ENCODE data around the gene KATNB1. TPM values are rescaled to one million over a fixed set of nuclear protein-coding genes. Genes with fewer than 3 reads are reported as not detected.
"Not testable (repeated sequence)": the region's sequence is repeated elsewhere in the genome, so short reads cannot be mapped to it uniquely, and the experiment has no call there.

Gene KATNB1
- total RNA-seq, 1 experiment from 2014 or later, result 62.7 TPM

GRCh38 chr16:57732037-57732436, 3.5 kb upstream of the KATNB1 start:
- Histone ChIP-seq H3K27me3 (no peaks in the 10 kb centered on the region), H3K4me3 (no peak overlapping the region), H3K36me3 (peaks cover under 1% of the 10 kb centered on the region), H3K9me3 (peaks cover 2% of the 10 kb centered on the region; the same call in 1 of the 2 replicates)
- DNase-seq, result no peak

- DNase-seq, result no peak
- H3K9me3 ChIP-seq, result peaks cover 2% of the 10 kb centered on the region; the same call in 1 of the 2 replicates
- no peak overlapping the region for H3K4me3 ChIP-seq
- H3K27me3 ChIP-seq, result no peaks in the 10 kb centered on the region
- peaks cover 7% of the 10 kb centered on the region for H3K36me3 ChIP-seq
These were observed 2.9 kb upstream of the KATNB1 start for GRCh38 chr16:57732714-57733113.

- no peak for DNase-seq
- Histone ChIP-seq H3K9me3 (peaks cover 2% of the 10 kb centered on the region; the same call in 1 of the 2 replicates), H3K27me3 (no peaks in the 10 kb centered on the region), H3K36me3 (peaks cover 13% of the 10 kb centered on the region), H3K4me3 (peak overlapping the region; percentile 94)
These were observed 1.2 kb upstream of the KATNB1 start for GRCh38 chr16:57734308-57734924.

- Histone ChIP-seq H3K9me3 (peaks cover 2% of the 10 kb centered on the region; the same call in 1 of the 2 replicates), H3K4me3 (peak overlapping the region; percentile 94), H3K27me3 (no peaks in the 10 kb centered on the region), H3K36me3 (peaks cover 13% of the 10 kb centered on the region)
- DNase-seq, result peak; percentile 100
These were observed 430 bp upstream of the KATNB1 start for GRCh38 chr16:57734925-57735754.

GRCh38 chr16:57736419-57737351, 1.1 kb downstream of the KATNB1 start:
- H3K4me3 ChIP-seq, result peak overlapping the region; percentile 94
- H3K9me3 ChIP-seq, result peaks cover 2% of the 10 kb centered on the region; the same call in 1 of the 2 replicates
- H3K27me3 ChIP-seq, result no peaks in the 10 kb centered on the region
- DNase-seq, result peak; percentile 77
- H3K36me3 ChIP-seq, result peaks cover 20% of the 10 kb centered on the region

GRCh38 chr16:57738844-57739243, 3.3 kb downstream of the KATNB1 start:
- DNase-seq, result no peak
- H3K36me3 ChIP-seq, result peaks cover 32% of the 10 kb centered on the region
- no peaks in the 10 kb centered on the region for H3K27me3 ChIP-seq
- no peaks in the 10 kb centered on the region for H3K9me3 ChIP-seq
- H3K4me3 ChIP-seq, result no peak overlapping the region

GRCh38 chr16:57739756-57740422, 4.3 kb downstream of the KATNB1 start:
- no peak for DNase-seq
- H3K27me3 ChIP-seq, result no peaks in the 10 kb centered on the region
- H3K4me3 ChIP-seq, result no peak overlapping the region

GRCh38 chr16:57740423-57741071, 5.0 kb downstream of the KATNB1 start:
- no peak overlapping the region for H3K4me3 ChIP-seq
- no peaks in the 10 kb centered on the region for H3K27me3 ChIP-seq
- no peaks in the 10 kb centered on the region for H3K9me3 ChIP-seq
- peaks cover 44% of the 10 kb centered on the region for H3K36me3 ChIP-seq
- DNase-seq, result no peak

More at GRCh38 chr16:57739756-57740422, 4.3 kb downstream of the KATNB1 start:
- peaks cover 43% of the 10 kb centered on the region for H3K36me3 ChIP-seq
- no peaks in the 10 kb centered on the region for H3K9me3 ChIP-seq

GRCh38 chr16:57741660-57742191, 6.2 kb downstream of the KATNB1 start:
- H3K9me3 ChIP-seq, result no peaks in the 10 kb centered on the region
- no peaks in the 10 kb centered on the region for H3K27me3 ChIP-seq
- no peak overlapping the region for H3K4me3 ChIP-seq
- no peak for DNase-seq
- H3K36me3 ChIP-seq, result peaks cover 44% of the 10 kb centered on the region

GRCh38 chr16:57742543-57742942, 7.0 kb downstream of the KATNB1 start:
- Histone ChIP-seq H3K36me3 (peaks cover 44% of the 10 kb centered on the region), H3K9me3 (no peaks in the 10 kb centered on the region), H3K27me3 (no peaks in the 10 kb centered on the region), H3K4me3 (no peak overlapping the region)
- DNase-seq, result no peak

GRCh38 chr16:57743458-57743857, 7.9 kb downstream of the KATNB1 start:
- DNase-seq, result no peak
- H3K4me3 ChIP-seq, result no peak overlapping the region
- no peaks in the 10 kb centered on the region for H3K9me3 ChIP-seq
- no peaks in the 10 kb centered on the region for H3K27me3 ChIP-seq
- peaks cover 38% of the 10 kb centered on the region for H3K36me3 ChIP-seq

GRCh38 chr16:57743886-57744641, 8.5 kb downstream of the KATNB1 start:
- DNase-seq, result no peak
- H3K27me3 ChIP-seq, result no peaks in the 10 kb centered on the region
- H3K9me3 ChIP-seq, result no peaks in the 10 kb centered on the region
- H3K36me3 ChIP-seq, result peaks cover 38% of the 10 kb centered on the region
- no peak overlapping the region for H3K4me3 ChIP-seq

- H3K27me3 ChIP-seq, result no peaks in the 10 kb centered on the region
- no peak for DNase-seq
- no peaks in the 10 kb centered on the region for H3K9me3 ChIP-seq
- peaks cover 40% of the 10 kb centered on the region for H3K36me3 ChIP-seq
- H3K4me3 ChIP-seq, result no peak overlapping the region
These were observed 9.0 kb downstream of the KATNB1 start for GRCh38 chr16:57744642-57744903.

GRCh38 chr16:57745768-57746167, 10.2 kb downstream of the KATNB1 start:
- Histone ChIP-seq H3K9me3 (no peaks in the 10 kb centered on the region), H3K36me3 (peaks cover 47% of the 10 kb centered on the region), H3K4me3 (no peak overlapping the region), H3K27me3 (no peaks in the 10 kb centered on the region)
- DNase-seq, result no peak

- peaks cover 50% of the 10 kb centered on the region for H3K36me3 ChIP-seq
- not testable (repeated sequence) for DNase-seq, H3K9me3 ChIP-seq, H3K4me3 ChIP-seq, H3K27me3 ChIP-seq
These were observed 10.7 kb downstream of the KATNB1 start for GRCh38 chr16:57746316-57746715.

Data from MG63 (cell line).